Testis (tissue), 2 donors: ENCODE results near the gene WDR17.

Experiments used
- POLR2A ChIP-seq: fragments of 450-650 bp; IDR thresholded peaks from one replicate; pipeline ENCODE4 v1.6.1; 2017; ENCODE audit warnings: antibody characterized with exemption, mild to moderate bottlenecking, moderate library complexity
- TF ChIP-seq, protein P1 (sequence below), 3 experiments: fragments of 450-650 bp in 2 of 3; fragments of 200-600 bp in 1 of 3; sonication (generic) in 1 of 3; IDR thresholded peaks; one replicate each; pipeline ENCODE4 v1.5.1; 2016 to 2019; ENCODE audit warnings: antibody characterized with exemption in 3 of 3, mild to moderate bottlenecking in 2 of 3, moderate library complexity in 1 of 3

DNA sequence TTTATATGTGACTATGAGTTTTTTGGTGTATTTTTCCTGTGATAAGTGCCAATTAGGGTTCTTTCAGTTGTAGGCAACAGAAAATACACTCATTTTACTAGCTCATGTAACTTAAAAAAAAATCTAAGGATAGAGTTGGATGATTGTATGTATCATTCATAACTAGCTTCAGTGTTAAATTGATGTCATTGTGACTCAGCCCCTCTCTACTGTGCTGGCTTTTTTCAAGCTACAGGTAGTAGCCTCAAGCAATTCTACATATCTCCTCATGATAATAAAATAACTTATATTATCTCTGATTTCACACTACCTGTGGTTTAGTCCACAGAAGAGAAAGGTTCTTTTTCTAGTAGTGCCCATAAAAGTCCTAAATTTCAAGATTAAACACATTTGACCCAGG, 11.9 kb downstream of the WDR17 start:
- TF ChIP-seq POLR2A, result no peak
- TF ChIP-seq, protein P1, sequence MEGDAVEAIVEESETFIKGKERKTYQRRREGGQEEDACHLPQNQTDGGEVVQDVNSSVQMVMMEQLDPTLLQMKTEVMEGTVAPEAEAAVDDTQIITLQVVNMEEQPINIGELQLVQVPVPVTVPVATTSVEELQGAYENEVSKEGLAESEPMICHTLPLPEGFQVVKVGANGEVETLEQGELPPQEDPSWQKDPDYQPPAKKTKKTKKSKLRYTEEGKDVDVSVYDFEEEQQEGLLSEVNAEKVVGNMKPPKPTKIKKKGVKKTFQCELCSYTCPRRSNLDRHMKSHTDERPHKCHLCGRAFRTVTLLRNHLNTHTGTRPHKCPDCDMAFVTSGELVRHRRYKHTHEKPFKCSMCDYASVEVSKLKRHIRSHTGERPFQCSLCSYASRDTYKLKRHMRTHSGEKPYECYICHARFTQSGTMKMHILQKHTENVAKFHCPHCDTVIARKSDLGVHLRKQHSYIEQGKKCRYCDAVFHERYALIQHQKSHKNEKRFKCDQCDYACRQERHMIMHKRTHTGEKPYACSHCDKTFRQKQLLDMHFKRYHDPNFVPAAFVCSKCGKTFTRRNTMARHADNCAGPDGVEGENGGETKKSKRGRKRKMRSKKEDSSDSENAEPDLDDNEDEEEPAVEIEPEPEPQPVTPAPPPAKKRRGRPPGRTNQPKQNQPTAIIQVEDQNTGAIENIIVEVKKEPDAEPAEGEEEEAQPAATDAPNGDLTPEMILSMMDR (IDR thresholded peaks at IDR 0.05), result no peak
